ENCODE data around the gene TMSB10. TPM values are rescaled to one million over a fixed set of nuclear protein-coding genes. Genes with fewer than 3 reads are reported as not detected.
A peak's percentile ranks its signal among the peaks of the same experiment; 100 is the strongest.

Gene TMSB10
- total and polyA plus RNA-seq, 2 of the 13 experiments (the other 11 are each of a cell fraction or from before 2014, with no cell fraction given) = 665 to 708 TPM

- TF ChIP-seq ZNF609 (CRISPR knock-in tag; IDR thresholded peaks at IDR 0.05; ENCODE audit: borderline replicate concordance) (peak; percentile 51; the same call in 1 of the 2 replicates), TBX3 (IDR thresholded peaks at IDR 0.05; ENCODE audit: borderline replicate concordance) (no peak), ZNF879 (CRISPR knock-in tag; IDR thresholded peaks at IDR 0.05) (no peak), HES4 (CRISPR knock-in tag; IDR thresholded peaks at IDR 0.05; ENCODE audit: borderline replicate concordance) (peak; percentile 88), ZFP41 (CRISPR knock-in tag; IDR thresholded peaks at IDR 0.05; ENCODE audit: borderline replicate concordance) (no peak; the same call in 1 of the 2 replicates), ZNF841 (CRISPR knock-in tag; IDR thresholded peaks at IDR 0.05; ENCODE audit: borderline replicate concordance) (no peak), ZNF737 (CRISPR knock-in tag; IDR thresholded peaks at IDR 0.05; ENCODE audit: borderline replicate concordance) (no peak), ZNF558 (CRISPR knock-in tag; IDR thresholded peaks at IDR 0.05; ENCODE audit: borderline replicate concordance) (peak; percentile 91; the same call in 1 of the 2 replicates), GATAD1 (CRISPR knock-in tag; IDR thresholded peaks at IDR 0.05) (peak; percentile 66), SETDB1 (CRISPR knock-in tag; IDR thresholded peaks at IDR 0.05; ENCODE audit: borderline replicate concordance) (no peak), BHLHE40 (IDR thresholded peaks at IDR 0.05; ENCODE audit: low read length) (no peak; the same call in 1 of the 2 replicates), ZNF530 (CRISPR knock-in tag; IDR thresholded peaks at IDR 0.05; ENCODE audit: low read depth) (no peak), HOXA9 (CRISPR knock-in tag; IDR thresholded peaks at IDR 0.05; ENCODE audit: borderline replicate concordance) (peak; percentile 71), HOXA3 (CRISPR knock-in tag; IDR thresholded peaks at IDR 0.05) (peak; percentile 73), SIX1 (CRISPR knock-in tag; IDR thresholded peaks at IDR 0.05; ENCODE audit: borderline replicate concordance) (no peak), MED13 (CRISPR knock-in tag; IDR thresholded peaks at IDR 0.05) (no peak), ZBTB7A (CRISPR knock-in tag; IDR thresholded peaks at IDR 0.05) (peak; percentile 86), ZFP1 (CRISPR knock-in tag; IDR thresholded peaks at IDR 0.05) (no peak), ZNF800 (CRISPR knock-in tag; IDR thresholded peaks at IDR 0.05) (peak; percentile 69), MAFG (CRISPR knock-in tag; IDR thresholded peaks at IDR 0.05) (no peak), ZNF18 (CRISPR knock-in tag; IDR thresholded peaks at IDR 0.05; ENCODE audit: insufficient replicate concordance) (peak; percentile 54), ZNF230 (CRISPR knock-in tag; IDR thresholded peaks at IDR 0.05) (peak; percentile 92)
Observed at GRCh38 chr2:84905181-84906107, at the start of gene TMSB10 (continued).

Measured in HepG2 (cell line).